Loucy (cell line): ENCODE results near the gene FANCB.

Source experiments
- H2AFZ ChIP-seq: fragments of 200-600 bp; sonication (generic); 2 replicates; pipeline ENCODE4 v1.6.0; 2016; ENCODE audit warnings: antibody characterized with exemption, mild to moderate bottlenecking, low read length, moderate library complexity
- H3F3A ChIP-seq: fragments of 200-600 bp; 2 replicates; pipeline ENCODE4 v1.6.0; 2016; ENCODE audit warnings: antibody characterized with exemption, low read depth, mild to moderate bottlenecking
- H3K27me3 ChIP-seq: fragments of 200-600 bp; sonication (generic); 2 replicates; pipeline ENCODE4 v1.6.1; 2014; ENCODE audit warnings: low read length, mild to moderate bottlenecking; ENCODE audit not compliant: insufficient read depth, poor library complexity, severe bottlenecking
- H3K36me3 ChIP-seq: fragments of 200-600 bp; sonication (generic); 2 replicates; pipeline ENCODE4 v1.6.1; 2016; ENCODE audit warnings: low read length; ENCODE audit not compliant: insufficient read depth
- H3K4me1 ChIP-seq: fragments of 200-600 bp; sonication (generic); 2 replicates; pipeline ENCODE4 v1.5.1; 2014; ENCODE audit warnings: low read length, mild to moderate bottlenecking; ENCODE audit not compliant: insufficient read depth, poor library complexity, severe bottlenecking
- H3K4me2 ChIP-seq: fragments of 200-600 bp; sonication (generic); 2 replicates; pipeline ENCODE4 v1.6.0; 2014; ENCODE audit warnings: antibody characterized with exemption, low read length, low read depth, mild to moderate bottlenecking; ENCODE audit not compliant: poor library complexity, severe bottlenecking
- H3K4me3 ChIP-seq: fragments of 200-600 bp; sonication (generic); 2 replicates; pipeline ENCODE4 v1.5.1; 2014; ENCODE audit warnings: low read length, mild to moderate bottlenecking, mixed read lengths; ENCODE audit not compliant: poor library complexity, severe bottlenecking
- H3K79me2 ChIP-seq: fragments of 200-600 bp; sonication (generic); 2 replicates; pipeline ENCODE4 v1.6.1; 2014; ENCODE audit warnings: low read length; ENCODE audit not compliant: insufficient read depth
- H3K9ac ChIP-seq: fragments of 200-600 bp; sonication (generic); 2 replicates; pipeline ENCODE4 v1.6.0; 2014; ENCODE audit warnings: mild to moderate bottlenecking, low read depth, low read length, moderate library complexity; ENCODE audit not compliant: poor library complexity, severe bottlenecking
- H3K9me2 ChIP-seq: fragments of 200-600 bp; sonication (generic); replicated peaks from 2 replicates; pipeline ENCODE4 v1.6.1; 2016; ENCODE audit warnings: low read depth, low read length, mixed read lengths
- H3K9me3 ChIP-seq: fragments of 200-600 bp; sonication (generic); 2 replicates; pipeline ENCODE4 v1.6.1; 2014; ENCODE audit warnings: mild to moderate bottlenecking, antibody characterized with exemption, low read length, low read depth; ENCODE audit not compliant: insufficient read depth
- H4K20me1 ChIP-seq: fragments of 200-600 bp; sonication (generic); 2 replicates; pipeline ENCODE4 v1.6.0; 2014; ENCODE audit warnings: antibody characterized with exemption, low read length, mild to moderate bottlenecking; ENCODE audit not compliant: insufficient read depth, poor library complexity, severe bottlenecking
- EZH2phosphoT487 ChIP-seq: fragments of 200-600 bp; IDR thresholded peaks from 2 replicates; pipeline ENCODE4 v1.6.1; 2018; ENCODE audit warnings: antibody characterized with exemption, mild to moderate bottlenecking, moderate library complexity, borderline replicate concordance
- TF ChIP-seq, protein P1 (sequence below): fragments of 200-600 bp; sonication (generic); conservative IDR thresholded peaks from 2 replicates; pipeline ENCODE4 v1.5.1; 2014; ENCODE audit warnings: mild to moderate bottlenecking, antibody characterized with exemption, low read length

FANCB gene

DNA sequence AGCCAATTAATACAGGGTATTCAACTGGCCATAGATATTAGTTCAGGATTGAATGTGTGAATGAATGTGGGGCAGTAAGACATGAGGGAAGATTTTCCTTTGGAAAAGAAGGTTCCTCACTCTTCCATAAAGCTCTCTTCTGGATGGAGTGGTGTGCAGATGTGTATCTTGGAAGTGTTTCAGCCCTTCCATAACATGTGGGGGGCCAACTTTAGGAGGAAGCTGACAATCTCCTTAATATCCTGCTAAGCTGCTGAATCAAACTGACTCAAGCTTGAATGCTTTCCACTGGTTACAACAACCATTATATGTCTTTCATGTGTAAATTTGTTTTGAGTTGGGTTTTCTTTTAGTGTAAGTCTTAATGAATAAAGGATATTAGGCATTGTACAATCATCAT, 40.3 kb downstream of the FANCB start:
- peaks cover 3% of the 10 kb centered on the region; the same call in 1 of the 2 replicates for H3K36me3 ChIP-seq
- TF ChIP-seq, protein P1, sequence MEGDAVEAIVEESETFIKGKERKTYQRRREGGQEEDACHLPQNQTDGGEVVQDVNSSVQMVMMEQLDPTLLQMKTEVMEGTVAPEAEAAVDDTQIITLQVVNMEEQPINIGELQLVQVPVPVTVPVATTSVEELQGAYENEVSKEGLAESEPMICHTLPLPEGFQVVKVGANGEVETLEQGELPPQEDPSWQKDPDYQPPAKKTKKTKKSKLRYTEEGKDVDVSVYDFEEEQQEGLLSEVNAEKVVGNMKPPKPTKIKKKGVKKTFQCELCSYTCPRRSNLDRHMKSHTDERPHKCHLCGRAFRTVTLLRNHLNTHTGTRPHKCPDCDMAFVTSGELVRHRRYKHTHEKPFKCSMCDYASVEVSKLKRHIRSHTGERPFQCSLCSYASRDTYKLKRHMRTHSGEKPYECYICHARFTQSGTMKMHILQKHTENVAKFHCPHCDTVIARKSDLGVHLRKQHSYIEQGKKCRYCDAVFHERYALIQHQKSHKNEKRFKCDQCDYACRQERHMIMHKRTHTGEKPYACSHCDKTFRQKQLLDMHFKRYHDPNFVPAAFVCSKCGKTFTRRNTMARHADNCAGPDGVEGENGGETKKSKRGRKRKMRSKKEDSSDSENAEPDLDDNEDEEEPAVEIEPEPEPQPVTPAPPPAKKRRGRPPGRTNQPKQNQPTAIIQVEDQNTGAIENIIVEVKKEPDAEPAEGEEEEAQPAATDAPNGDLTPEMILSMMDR = no peak
- no peak for TF ChIP-seq EZH2phosphoT487
- H2AFZ ChIP-seq = no peak overlapping the region
- H4K20me1 ChIP-seq = no peaks in the 10 kb centered on the region
- no peak overlapping the region for H3K4me2 ChIP-seq
- H3K9me3 ChIP-seq = no peaks in the 10 kb centered on the region
- H3F3A ChIP-seq = no peaks in the 10 kb centered on the region
- no peak overlapping the region for H3K4me3 ChIP-seq
- H3K79me2 ChIP-seq = no peaks in the 10 kb centered on the region
- H3K9ac ChIP-seq = no peak overlapping the region
- no peaks in the 10 kb centered on the region for H3K9me2 ChIP-seq
- H3K27me3 ChIP-seq = no peaks in the 10 kb centered on the region
- no peaks in the 10 kb centered on the region for H3K4me1 ChIP-seq

DNA sequence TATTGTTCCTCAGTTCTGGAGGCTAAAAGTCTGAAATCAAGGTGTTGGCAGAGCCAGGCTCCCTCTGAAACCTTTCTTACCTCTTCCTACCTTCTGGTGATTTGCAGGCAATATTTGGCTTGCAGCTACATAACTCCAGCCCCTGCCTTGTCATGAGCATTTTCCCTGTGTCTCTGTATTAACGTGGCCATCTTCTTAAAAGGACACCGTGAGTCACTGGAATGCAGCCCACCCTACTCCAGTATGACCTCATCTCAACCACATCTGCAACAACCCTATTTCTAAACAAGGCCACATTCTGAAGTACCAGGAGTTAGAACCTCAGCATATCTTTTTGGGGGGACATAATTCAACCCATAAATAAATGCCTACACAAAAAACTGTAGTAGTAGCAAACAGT, 40.7 kb downstream of the FANCB start:
- Histone ChIP-seq H3K79me2 (no peaks in the 10 kb centered on the region), H3K4me2 (no peak overlapping the region), H3K36me3 (peaks cover 3% of the 10 kb centered on the region; the same call in 1 of the 2 replicates), H3K4me3 (no peak overlapping the region), H4K20me1 (no peaks in the 10 kb centered on the region), H3F3A (no peaks in the 10 kb centered on the region), H3K9ac (no peak overlapping the region), H2AFZ (no peak overlapping the region), H3K27me3 (no peaks in the 10 kb centered on the region), H3K9me2 (no peaks in the 10 kb centered on the region), H3K9me3 (no peaks in the 10 kb centered on the region), H3K4me1 (no peaks in the 10 kb centered on the region)
- TF ChIP-seq EZH2phosphoT487 = no peak
- TF ChIP-seq, protein P1 = no peak

DNA sequence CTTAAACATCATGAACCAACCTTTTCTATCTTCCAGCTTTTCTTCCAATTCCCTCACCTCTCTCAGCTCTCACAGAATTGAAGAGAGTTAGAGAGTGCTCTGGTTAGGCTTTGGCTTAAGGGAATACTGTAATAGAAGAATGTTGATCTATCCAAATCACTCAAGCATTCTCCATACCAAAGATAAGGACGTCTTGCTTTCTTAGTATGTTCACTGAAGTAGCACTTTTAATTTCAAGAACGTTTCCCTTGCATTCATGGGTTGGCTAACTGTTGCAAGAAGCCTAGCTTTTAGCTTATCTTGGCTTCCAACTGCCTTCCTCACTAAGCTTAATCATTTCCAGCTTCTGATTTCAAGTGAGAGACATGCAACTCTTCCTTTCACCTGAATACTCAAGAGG, 43.2 kb downstream of the FANCB start:
- no peaks in the 10 kb centered on the region for H3K27me3 ChIP-seq
- no peaks in the 10 kb centered on the region for H3K9me2 ChIP-seq
- H3K9me3 ChIP-seq = no peaks in the 10 kb centered on the region
- no peaks in the 10 kb centered on the region for H3F3A ChIP-seq
- H3K79me2 ChIP-seq = no peaks in the 10 kb centered on the region
- TF ChIP-seq, protein P1 = no peak
- TF ChIP-seq EZH2phosphoT487 = no peak
- no peak overlapping the region for H3K4me3 ChIP-seq
- no peaks in the 10 kb centered on the region for H3K36me3 ChIP-seq
- H3K4me2 ChIP-seq = no peak overlapping the region
- H2AFZ ChIP-seq = no peak overlapping the region
- H3K9ac ChIP-seq = no peak overlapping the region
- H4K20me1 ChIP-seq = no peaks in the 10 kb centered on the region
- no peaks in the 10 kb centered on the region for H3K4me1 ChIP-seq
